ENCODE measurements around the gene CERS3.

GRCh38 chr15:100572362-100572983 is 43.7 kb upstream of the CERS3 start:
- TF ChIP-seq CTCF (IDR thresholded peaks at IDR 0.05) (peak; percentile 15 to 60 (median 26)), POLR2A (IDR thresholded peaks at IDR 0.05) (no peak)
